AG04449 (cell line): ENCODE data around the gene CDIP1.

Experiments used
- CTCF ChIA-PET: fragments of 350-600 bp; formaldehyde crosslinking; extraction: SDS; loops from one replicate; lab custom pipeline; 2021; ENCODE audit warnings: antibody characterized with exemption; lab: Yijun Ruan, JAX
- POLR2A ChIA-PET: fragments of 400-600, 350-600 bp; formaldehyde crosslinking; extraction: SDS; loops from one replicate; lab custom pipeline; 2020; ENCODE audit warnings: antibody characterized with exemption, inconsistent platforms; lab: Yijun Ruan, JAX
- DNase-seq: peaks from one replicate; pipeline ENCODE4 v3.0.0-alpha.2; 2010; ENCODE audit warnings: low read depth, low spot score
- H3K4me3 ChIP-seq: 2 replicates; pipeline ENCODE4 v1.5.1; 2011; ENCODE audit warnings: low read depth, mild to moderate bottlenecking, control low read depth, low read length
- TF ChIP-seq, protein P1 (sequence below): IDR thresholded peaks from one replicate; pipeline ENCODE4 v1.5.1; 2011; ENCODE audit warnings: mild to moderate bottlenecking, moderate library complexity, low read length, control low read depth, inconsistent platforms; ENCODE audit not compliant: insufficient read depth; ENCODE audit errors: missing control alignments

Gene CDIP1

DNA sequence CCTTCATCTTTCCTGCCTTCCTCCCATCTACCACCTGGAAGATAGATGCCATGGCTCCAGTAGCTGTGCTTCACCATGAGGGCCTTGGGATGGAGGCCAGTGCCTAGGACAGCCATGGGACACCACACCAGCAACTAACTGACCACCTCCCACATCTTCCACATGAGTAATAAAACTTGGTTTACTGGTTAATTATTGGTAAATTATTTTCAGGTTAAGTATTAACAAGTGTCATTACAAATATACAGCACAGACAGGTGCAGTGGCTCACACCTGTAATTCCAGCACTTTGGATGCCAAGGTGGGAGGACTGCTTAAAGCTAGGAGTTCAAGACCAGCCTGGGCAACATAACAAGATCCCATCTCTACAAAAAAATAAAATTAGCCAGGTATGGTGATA lies 14.0 kb downstream of the CDIP1 start:
- ChIA-PET POLR2A (no interaction called here), CTCF (interaction anchor here (1.4 to 3.3 kb wide), 5 partner anchors 10 to 61 kb away, joined by 6 to 22 read pairs (median 6); no protein-coding TSS in a partner anchor)
- no peak overlapping the region for H3K4me3 ChIP-seq
- DNase-seq: no peak
- TF ChIP-seq, protein P1, sequence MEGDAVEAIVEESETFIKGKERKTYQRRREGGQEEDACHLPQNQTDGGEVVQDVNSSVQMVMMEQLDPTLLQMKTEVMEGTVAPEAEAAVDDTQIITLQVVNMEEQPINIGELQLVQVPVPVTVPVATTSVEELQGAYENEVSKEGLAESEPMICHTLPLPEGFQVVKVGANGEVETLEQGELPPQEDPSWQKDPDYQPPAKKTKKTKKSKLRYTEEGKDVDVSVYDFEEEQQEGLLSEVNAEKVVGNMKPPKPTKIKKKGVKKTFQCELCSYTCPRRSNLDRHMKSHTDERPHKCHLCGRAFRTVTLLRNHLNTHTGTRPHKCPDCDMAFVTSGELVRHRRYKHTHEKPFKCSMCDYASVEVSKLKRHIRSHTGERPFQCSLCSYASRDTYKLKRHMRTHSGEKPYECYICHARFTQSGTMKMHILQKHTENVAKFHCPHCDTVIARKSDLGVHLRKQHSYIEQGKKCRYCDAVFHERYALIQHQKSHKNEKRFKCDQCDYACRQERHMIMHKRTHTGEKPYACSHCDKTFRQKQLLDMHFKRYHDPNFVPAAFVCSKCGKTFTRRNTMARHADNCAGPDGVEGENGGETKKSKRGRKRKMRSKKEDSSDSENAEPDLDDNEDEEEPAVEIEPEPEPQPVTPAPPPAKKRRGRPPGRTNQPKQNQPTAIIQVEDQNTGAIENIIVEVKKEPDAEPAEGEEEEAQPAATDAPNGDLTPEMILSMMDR: no peak

DNA sequence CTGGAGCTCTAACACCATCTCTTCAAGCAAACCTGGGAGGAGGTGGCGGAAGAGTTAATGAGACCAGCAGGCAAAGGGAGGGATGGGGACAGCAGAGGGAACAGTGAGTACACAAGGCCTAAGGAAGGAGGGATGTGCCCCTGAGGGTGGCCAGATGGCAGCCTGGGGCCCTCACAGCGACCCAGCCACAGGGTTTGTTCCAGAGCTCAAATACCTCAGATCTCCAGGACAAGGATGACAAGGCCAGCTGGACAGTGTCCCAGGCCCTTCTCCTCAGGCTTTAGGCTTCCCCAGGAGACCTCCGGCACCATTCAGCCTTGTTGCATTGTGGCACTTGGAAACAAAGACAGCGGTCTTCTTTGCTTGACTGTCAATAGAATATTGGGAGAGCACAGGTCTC lies 14.9 kb downstream of the CDIP1 start:
- TF ChIP-seq, protein P1: no peak
- CTCF ChIA-PET: interaction anchor here (1.6 to 3.3 kb wide), 3 partner anchors 16 to 62 kb away, joined by 6 to 22 read pairs (median 6); no protein-coding TSS in a partner anchor

DNA sequence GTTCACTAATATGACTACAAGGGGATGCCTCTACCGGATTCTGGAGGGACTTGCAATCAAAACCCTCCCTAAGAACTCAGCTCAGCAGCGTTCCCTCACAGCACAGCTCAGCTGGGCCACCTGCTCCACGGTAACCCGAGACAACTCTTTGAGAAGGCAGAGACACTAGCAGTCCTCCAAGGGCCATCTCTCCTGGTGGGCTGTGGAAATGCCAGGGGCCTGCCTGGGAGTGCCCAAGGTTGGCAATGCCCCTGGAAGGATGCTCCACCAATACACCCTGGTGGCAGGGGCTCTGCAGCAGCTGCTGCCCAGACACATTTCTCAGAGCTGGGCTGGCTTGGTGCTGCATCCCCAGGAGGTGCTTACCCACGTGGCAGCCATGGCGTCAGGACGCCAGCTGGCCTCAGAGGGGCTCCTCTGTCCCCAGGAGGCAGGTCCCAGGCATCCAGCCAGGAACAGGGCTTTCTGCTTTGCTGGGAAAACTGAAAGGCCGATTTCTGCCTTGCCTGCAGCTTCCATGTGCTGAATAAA lies 16.5 kb downstream of the CDIP1 start:
- no peak for DNase-seq
- POLR2A ChIA-PET: no interaction called here
- TF ChIP-seq, protein P1: no peak
- CTCF ChIA-PET: interaction anchor here (0.7 to 3.3 kb wide), 8 partner anchors 10 to 29 kb away, joined by 3 to 22 read pairs (median 4); no protein-coding TSS in a partner anchor
- no peak overlapping the region for H3K4me3 ChIP-seq

More for the DNA sequence above, 14.9 kb downstream of the CDIP1 start:
- no peak for DNase-seq
- no peak overlapping the region for H3K4me3 ChIP-seq
- POLR2A ChIA-PET: no interaction called here

DNA sequence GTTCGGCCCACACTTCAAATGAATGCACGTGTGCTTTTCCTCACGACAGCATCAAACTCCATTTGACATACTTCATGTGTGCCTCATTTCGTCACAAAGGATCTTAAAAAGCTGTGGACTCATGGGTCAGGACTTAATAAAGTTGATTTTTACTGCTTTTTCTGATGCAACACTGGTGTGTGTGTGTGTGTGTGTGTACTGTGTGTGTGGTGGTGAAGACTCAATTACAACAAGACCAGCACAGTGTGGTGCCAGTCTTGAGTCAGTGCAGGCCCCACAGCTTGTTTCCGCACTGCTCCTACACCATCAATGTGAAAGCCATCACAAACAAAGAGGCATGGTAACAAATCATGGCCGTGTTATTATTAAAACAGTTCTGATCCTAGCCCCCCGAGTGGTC lies 17.7 kb downstream of the CDIP1 start:
- ChIA-PET POLR2A (no interaction called here), CTCF (interaction anchor here (0.9 to 1.7 kb wide), 6 partner anchors 10 to 65 kb away, joined by 3 to 8 read pairs (median 5); no protein-coding TSS in a partner anchor)
- TF ChIP-seq, protein P1: no peak

DNA sequence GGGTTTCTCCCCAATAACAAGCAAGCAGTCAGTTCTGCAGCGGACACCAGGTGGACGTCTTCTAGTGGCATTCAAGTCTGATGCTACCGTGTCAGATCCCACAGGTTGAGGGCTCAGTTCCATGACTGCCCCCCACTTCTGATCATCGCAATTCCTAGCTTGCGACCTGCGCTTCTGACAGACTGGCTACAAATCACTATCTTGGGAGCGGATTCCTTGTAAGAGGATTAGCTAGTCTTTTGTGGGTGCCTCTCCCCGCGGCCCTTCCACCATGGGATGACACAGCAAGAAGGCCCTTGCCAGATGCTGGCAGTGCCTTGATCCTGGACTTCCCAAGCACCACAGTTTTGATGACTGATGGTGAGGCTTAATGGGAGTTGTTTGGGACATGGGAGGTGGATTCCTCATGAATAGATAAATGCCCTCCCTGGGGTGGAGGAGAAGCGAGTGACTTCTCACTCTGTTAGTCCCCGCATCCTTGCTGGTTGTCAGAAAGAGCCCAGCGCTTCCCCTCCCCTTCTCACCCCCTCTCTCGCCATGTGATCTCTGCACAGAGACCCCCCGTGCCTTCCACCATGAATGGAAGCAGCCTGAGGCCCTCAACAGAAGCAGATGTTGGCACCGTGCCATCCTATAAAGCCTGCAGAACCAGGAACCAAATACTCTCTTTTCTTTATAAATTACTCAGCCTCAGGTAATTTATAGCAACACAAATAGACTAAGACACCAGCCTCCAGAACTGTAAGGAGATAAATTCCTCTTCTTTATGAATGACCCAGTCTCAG lies 19.1 kb downstream of the CDIP1 start:
- POLR2A ChIA-PET: no interaction called here

More for the DNA sequence above, 17.7 kb downstream of the CDIP1 start:
- DNase-seq: no peak
- H3K4me3 ChIP-seq: no peak overlapping the region

More for the DNA sequence above, 19.1 kb downstream of the CDIP1 start:
- TF ChIP-seq, protein P1: no peak
- no peak overlapping the region for H3K4me3 ChIP-seq
- CTCF ChIA-PET: interaction anchor here (1.8 to 3.9 kb wide), 4 partner anchors 13 to 67 kb away, joined by 6 to 51 read pairs (median 28); no protein-coding TSS in a partner anchor
- no peak for DNase-seq
